ENCODE results near the gene PEX11G.

PEX11G gene

DNA sequence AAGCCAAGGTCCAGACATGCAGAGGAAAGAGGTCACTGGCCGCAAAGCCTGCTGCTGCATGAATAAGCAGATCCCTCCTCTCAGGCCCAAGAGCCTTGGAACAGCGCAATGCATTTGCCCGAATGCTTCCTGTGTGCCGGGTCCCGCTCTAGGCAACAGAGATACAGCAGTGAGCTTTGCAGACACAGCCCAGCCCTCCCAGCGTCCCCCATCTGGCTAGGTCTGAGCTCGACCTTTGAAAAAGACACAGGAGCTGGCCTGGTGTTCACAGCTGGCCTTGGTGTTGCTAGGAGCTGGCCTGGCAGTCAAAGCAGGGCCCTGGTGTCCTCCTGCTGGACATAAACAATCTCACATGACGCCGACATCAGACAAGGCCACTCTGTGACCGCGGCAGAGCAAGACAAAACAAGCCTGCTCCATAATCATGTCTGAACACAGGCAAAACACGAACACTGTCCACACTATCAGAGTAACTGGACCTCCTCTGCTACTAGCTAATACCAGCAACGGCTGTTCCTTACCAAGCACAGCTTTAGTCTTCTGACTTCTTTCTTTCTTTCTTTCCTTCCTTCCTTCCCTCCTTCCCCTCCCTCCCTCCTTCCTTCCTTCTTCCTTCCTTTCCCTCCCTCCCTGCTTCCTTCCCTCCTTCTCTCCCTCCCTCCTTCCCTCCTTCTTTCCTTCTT is 5.7 kb upstream of the PEX11G start:
- no peak for DNase-seq (ENCODE audit: low spot score)

DNA sequence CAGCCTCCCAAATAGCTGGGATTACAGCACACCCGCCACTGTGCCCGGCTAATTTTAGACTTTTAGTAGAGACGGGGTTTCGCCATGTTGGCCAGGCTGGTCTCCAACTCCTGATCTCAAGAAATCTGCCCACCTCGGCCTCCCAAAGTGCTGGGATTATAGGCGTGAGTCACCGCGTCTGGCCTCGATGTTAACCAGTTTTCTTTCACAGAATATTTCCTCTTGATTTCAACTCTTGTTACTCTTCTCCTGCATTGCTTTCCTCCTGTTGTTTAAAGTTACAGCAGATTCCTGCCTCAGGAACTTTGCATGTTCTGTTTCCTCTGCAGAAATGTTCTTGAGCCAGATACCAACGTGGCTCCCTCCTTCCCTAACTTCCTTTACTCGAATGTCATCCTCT is 3.7 kb upstream of the PEX11G start:
- DNase-seq (ENCODE audit: low spot score) = no peak

DNA sequence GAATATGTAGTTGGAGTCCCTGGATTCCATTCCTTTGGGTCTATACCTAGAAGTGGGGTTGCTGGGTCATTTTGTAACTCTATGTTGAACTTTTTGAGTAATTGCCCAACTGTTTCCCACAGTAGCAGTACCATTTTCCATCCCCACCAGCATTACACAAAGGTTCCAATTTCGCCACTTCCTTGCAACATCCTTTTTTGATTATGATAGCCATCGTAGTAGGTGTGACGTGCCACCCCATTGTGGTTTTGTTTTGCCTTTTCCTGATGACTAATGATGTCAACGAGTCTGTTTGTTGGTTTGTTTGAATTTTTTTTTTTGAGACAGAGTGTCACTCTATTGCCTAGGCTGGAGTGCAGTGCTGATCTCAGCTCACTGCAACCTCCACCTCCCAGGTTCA is 3.3 kb upstream of the PEX11G start:
- DNase-seq (ENCODE audit: low spot score) = no peak

DNA sequence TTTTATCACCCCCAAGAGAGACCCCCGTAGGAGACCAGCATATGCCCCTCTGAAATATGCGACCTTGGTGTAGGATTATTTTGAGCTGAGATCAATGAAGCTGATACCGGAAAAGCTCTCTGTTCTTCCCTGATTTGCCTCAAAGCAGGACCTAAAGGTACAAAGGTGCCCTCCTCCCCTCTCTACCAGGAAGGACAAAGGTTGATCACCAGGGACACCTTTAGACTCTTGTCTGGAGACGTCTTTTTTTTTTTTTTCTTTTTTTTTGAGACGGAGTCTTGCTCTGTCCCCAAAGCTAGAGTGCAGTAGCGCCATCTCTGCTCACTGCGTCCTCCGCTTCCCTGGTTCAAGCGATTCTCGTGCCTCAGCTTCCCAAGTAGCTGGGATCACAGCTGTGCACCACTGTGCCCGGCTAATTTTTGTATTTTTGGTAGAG is 792 bp upstream of the PEX11G start:
- peak; percentile 70 for DNase-seq (ENCODE audit: low spot score)

DNA sequence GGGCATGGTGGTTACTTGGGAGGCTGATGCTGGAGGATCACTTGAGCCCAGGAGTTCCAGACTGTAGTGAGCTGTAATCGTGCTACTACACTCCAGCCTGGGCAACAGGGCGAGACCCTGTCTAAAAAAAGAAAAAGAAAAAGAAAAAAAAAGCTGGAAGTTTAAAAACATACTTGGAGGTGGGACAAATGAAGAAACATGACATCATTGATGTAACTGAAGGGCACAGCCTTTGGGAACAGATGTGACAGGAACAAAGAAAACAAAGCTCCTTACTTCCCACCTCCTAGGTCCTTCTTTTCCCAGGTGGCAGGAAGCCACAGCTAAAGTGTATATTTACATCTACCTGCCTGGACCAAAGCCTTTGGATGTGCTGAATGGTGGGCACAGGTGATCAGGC is 1.9 kb downstream of the PEX11G start:
- DNase-seq (ENCODE audit: low spot score) = no peak

DNA sequence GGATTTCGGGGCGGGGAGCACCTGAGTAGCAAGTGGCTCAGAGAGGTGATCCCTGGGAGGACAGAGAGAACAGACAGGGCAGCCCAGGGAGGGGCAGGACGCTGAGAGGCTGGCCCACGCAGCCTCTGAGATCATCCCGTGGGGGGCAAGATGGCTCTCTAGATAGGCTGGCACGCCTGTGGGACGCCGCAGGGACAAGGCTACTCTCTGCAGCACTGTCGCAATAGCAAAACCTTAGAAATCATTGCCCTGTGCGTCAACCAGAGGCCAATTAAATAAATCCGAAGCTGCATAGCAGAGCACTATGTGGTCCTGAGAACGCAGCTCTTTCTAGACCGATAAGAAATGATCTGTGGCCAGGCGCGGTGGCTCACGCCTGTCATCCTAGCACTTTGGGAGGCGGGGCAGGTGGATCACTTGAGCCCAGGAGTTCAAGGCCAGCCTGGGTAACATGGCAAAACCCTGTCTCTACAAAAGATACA is 5.1 kb downstream of the PEX11G start:
- no peak for DNase-seq (ENCODE audit: low spot score)

DNA sequence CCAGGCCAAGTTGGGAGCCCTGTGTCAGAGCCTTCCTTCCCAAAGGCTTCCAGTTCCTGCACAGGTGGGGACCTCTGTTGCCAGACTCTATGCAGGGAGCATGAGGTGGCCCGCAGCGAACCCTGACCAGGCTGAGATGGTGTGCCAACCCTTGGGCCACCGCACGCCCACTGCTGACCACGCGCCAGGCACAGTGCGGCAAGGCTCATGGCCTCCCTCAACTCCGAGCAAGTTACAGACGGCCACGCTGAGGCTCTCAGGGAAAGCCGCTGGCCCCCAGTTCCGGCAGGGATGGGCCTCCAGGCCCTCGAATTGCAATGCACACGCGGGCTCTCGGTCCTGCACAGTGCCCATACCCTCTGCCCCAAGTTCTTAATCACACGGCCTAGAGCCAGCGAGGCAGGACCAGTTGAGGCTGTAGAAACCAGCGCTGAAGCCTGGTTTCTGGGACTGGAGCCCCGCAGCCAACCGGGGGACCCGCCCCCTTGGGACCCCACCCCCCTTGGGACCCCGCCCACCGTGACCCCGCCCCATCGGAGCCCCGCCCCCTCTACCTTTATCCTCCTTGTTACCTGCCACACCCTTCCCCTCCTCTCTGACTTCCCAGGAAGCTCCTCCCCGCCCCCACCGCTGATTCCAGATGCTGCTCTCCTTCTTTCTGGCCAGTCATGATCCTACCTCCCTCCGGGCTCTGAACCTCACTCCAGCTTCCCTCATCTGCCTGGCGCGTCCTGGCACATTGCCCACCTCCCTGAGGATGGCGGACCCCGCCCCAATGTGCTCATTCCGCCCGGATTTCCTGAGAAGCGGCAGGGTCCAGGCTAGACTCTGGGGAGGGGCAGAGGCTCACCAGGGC is 6.0 kb downstream of the PEX11G start:
- DNase-seq (ENCODE audit: low spot score) = no peak

DNA sequence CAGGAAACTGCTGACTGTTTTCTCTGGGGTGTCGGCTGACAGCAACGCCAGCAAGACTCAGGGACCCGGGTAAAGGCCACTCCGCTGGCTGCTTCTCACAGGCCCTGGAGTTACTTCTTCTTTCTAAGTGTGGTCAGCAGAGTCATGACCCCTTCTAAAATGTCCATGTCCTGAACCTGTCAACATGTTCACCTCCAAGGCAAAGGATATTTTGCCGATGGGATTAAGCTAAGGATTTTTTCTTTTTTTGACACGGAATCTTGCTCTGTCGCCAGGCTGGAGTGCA is 7.9 kb downstream of the PEX11G start:
- no peak for DNase-seq (ENCODE audit: low spot score)

DNA sequence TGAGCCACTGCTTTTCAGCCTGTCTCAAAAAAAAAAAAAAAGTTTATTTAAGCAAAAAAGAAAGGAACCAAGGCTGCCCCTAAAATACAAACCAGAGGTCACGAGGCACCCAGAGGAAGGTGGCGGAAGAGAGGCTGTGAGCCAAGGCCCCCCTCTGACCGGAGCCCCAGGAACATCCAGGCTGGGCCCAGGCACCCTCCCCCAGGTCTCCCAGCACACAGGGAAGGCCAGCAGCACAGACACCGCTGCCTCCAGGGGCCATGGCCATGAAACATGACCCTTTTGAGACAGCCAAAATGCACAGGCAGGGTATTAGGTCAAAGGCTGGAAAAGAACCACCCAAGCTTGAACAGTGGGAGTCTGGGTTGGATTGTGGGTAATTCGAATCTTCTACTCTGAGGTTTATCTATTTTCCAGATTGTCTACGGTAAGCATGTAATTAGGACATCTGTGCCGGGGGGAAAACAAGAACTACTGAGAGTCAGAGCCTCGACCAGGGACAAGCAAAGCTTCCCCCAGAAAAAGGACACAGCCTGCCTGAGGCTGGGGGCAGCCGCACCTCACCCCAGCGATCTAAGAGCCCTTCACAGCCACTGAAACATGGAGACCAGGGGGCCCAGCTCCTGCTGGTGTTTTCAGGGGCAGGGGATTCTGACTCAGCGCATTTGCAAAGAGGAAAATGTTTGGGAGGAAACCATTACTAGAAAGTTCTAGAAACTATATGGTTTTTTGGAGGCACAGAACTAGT is 8.4 kb downstream of the PEX11G start:
- DNase-seq (ENCODE audit: low spot score) = no peak

DNA sequence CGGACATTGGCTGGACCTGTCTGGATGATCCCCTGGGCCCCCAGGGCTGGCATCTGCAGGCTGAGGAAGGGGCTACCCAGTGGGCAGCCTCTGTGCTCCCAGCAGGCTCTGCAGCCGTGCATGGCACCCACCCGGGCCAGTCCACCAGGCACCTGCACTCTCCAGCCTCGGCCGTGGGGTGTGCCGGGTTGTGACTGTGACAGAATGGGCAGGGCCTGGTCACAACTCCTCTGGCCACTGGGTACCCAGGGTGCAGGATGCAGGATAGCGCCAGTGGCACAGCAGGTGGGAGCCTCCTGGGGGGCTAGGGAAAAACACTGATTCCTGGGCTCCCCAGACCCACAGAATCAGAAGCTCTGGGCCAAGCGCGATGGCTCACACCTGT is 10.0 kb downstream of the PEX11G start:
- no peak for DNase-seq (ENCODE audit: low spot score)

DNA sequence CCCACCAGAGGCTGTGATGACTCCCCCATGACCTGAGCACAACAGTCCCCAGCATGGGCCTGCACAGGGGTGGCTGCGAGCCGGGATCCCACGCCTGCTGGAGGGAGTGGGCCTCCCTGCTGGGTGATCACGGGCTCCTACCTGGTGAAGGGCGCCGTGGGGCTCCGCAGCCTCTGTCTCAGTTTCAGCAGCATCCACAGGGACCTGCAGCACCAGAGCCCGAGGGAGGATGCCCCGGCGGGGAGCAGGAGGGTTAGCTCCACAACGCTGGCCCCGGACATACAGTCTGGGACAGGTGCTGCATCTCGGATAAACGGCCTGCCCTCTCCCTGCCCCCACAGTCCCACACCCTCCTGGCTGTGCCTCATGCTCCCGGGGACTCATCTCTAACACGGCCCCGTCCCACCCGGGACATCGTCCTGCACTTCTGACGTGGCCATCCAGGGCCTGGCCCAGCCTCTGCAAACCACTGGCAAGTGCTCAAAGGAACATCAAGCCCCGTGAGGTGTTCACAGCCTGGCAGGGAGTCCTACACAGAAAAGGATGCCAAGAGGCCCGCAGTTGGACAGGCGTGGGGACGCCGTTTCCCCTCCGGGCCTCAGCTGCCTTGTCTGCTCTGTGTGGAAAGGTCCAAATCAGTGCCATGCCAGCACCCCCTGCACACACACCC is 10.5 kb downstream of the PEX11G start:
- no peak for DNase-seq (ENCODE audit: low spot score)

DNA sequence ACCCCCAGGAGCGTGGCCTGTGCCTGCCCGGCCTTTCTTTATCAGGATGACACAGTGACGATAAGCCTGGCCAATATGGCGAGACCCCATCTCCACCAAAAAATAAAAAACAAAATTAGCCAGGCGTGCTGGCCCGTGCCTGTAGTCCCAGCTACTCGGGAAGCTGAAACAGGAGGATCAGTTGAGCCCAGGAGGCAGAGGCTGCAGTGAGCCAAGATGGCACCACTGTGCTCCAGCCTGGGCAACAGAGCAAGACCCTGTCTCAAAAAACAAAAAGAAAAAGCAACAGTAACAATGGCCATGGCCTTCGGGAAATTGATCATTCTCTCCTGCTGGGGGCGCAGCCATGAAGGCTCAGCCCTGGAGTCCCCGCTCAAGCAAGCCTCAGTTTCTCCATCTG is 11.1 kb downstream of the PEX11G start:
- no peak for DNase-seq (ENCODE audit: low spot score)

DNA sequence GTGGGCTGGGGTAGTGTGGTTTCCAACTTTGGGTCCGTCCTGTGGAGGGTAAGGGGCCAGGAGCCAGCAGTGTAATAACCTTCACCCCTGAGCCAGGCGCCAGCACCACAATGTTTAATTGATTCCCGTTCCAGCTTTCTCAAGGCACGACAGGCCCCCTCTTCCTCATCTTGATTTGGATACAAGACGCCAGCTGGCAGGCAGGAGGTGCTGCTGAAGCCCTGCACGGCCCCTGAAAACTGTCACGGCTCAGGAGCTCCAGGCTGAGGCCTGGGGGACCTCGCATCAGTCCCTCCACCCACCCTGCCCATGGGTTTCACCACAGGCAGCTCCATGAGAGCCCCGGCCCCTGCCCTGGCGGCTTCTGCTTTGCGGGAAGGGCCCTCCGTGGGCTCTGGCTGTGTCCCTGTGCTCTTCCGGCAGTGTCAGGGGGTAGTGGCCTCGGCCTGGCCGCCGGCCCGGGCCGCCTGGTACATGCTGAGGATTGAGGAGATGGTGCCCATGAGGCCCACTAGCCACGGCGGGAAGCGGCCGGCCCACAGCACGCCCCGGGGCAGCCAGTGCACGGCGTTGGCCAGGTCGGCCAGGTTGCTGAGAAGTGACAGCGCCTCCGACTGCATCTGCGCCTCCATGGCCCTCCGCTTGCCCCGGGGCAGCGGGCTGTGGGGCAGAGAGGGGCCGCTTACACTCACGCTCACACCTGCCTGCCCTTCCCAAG is 11.9 kb downstream of the PEX11G start:
- DNase-seq (ENCODE audit: low spot score) = no peak

DNA sequence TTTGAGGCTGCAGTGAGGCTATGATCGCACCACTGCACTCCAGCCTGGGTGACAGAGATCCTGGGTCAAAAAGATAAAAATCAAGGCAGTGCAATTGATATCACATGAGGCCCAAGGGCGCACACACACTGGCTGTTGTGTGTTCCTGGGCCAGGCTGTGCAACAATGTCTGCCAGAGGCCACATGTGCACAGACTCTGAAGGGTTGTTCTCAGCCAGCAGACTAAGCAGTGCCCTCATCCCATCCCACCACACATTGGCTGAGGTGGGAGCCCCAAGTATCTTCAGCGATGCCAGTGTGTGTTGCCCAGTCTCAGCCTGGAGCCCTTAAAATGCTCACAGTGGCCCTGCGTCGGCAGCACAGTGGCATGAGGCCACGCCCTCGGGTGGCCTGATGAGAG is 12.6 kb downstream of the PEX11G start:
- DNase-seq (ENCODE audit: low spot score) = no peak

DNA sequence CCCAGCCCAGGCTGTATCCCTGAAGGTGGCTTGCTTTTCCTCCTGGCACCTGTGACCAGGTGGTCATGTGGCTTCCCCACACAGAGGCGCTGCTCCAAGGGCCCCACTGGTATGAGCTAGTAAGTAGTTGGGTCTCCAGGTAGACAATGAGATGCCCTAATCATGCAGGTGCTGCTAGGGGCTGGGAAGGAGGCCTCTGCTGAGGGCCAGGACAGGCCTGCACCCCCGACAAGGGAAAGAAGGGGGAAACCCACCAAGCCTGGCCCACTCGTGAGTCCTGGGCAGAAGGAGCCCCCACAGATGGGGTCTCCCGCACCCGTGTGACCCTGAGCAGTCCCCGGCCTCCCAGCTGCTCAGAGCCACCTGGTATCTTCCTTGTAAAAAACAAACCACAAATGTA is 13.2 kb downstream of the PEX11G start:
- DNase-seq (ENCODE audit: low spot score) = no peak

DNA sequence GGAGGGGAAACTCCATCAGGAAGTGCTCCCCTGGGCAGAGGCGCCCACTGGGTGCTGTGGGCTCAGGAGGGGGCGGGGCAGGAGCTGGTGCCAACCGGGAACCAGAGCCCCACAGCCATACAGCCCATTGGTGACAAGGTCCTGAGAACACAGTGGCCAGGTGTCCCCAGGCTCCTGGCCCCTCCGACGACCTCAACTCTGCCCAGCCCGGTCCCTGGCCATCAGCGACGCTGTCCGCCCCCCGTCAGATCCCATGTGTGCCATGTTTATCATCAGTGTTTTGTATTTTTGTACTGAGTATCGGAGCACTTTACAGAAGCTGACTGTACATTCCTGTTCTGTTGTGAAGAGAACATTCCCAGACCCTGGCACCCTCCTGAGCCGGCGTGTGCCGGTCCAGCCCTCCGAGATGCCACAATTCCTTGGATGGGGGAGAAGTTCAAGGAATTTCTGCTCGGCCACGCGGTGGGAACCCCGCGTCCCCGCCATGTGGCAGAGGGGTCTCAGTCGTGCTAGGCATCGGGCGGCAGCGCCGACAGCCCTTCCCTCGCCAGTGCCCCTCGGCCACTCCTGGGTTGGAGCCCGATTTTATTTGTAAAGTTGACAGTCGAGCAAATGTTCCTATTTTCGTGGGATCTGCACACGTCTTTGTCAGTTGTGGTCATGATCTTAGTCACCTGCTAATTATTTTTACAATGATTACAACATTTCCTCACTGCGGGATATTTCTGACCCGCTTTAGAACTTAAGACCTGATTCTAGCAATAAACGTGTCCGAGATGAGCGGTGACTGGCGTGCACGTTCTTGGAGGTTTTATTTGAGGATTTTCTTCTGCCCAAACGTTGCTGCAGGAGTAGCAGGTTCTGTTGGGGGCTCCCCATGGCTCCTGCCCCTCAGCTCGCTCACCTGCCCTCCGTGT is 16.9 kb downstream of the PEX11G start:
- no peak for DNase-seq (ENCODE audit: low spot score)

DNA sequence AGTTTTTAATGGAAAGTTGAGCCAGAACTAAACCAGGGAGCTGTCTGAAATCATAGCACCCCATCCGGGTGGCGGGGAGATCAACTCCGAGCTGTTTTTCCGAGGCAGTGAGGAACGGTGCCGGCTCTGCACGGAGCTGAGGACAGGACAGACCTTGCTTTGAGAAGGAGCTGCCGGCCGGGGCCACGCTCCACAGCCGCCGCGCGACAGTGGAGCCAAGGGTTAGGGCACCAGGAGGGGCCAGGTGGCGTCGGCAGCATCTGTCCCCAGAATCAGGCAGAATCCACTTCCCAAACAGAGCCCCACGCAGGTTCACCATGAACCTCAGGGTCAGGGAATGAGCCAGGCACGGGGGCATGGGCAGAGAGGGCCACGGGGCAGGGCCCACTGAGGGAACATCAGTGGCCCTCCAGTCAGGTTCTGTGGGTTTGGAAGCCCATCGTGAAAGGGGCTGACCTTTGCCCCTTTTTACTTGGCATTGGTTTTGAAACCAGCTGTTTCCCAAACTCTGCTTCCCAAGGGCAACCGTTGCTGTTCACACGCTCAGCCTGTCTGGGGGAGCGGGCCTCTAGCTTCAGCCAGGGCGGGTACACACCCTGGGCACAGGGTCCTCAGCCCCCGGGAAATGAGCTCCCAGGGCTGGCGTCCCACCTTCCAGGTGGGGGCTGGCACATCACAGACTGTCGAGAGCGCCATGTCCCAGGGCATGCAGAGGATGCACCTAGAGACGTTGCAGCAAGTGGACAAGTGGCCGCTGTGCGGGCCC is 18.1 kb downstream of the PEX11G start:
- no peak for DNase-seq (ENCODE audit: low spot score)

DNA sequence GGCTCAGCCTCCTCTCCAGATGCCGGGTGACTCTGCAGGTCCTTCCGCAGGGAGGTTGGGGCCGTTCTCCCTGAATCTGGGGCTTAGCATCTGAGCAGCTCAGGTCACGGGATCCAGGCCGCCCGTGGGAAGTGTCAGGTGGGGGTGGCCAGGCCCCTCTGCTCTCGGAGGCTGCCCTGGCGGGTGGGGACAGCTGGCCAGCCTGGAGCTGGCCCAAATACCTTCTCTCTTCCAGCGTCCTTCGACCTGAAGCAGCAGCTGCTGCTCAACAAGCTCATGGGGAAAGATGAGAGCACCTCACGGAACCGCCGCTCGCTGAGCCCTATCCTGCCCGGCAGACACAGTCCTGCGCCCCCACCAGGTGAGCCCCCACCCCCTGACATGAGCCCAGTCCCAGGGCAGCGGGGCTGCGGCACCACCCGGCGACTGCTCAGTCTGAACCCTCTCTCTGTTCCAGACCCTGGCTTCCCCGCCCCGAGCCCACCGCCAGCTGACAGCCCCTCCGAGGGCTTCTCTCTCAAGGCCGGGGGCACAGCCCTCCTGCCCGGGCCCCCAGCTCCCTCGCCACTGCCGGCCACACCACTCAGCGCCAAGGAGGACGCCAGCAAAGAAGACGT is 19.1 kb downstream of the PEX11G start:
- DNase-seq (ENCODE audit: low spot score) = no peak

DNA sequence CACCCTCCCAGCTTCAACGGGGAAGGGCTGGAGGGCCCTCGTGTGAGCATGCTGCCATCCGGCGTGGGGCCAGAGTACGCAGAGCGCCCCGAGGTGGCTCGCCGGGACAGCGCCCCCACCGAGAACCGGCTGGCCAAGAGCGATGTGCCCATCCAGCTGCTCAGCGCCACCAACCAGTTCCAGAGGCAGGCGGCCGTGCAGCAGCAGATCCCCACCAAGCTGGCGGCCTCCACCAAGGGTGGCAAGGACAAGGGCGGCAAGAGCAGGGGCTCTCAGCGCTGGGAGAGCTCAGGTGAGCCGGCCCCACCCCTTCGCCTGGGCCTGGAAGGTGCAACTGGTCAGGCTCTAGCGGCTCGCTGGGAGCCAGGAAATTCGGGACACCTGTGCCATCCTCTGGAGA is 20.0 kb downstream of the PEX11G start:
- no peak for DNase-seq (ENCODE audit: low spot score)
